NCI-H2171 (cell line): Measurements from ENCODE around the gene PLA2G5.
"Not testable (repeated sequence)": the region's sequence is repeated elsewhere in the genome, so short reads cannot be mapped to it uniquely, and the experiment has no call there.

Experiments
- DNase-seq: peaks from one replicate; lab custom pipeline; 2025; lab: John Stamatoyannopoulos, UW

PLA2G5 gene, protein sequence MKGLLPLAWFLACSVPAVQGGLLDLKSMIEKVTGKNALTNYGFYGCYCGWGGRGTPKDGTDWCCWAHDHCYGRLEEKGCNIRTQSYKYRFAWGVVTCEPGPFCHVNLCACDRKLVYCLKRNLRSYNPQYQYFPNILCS

DNA sequence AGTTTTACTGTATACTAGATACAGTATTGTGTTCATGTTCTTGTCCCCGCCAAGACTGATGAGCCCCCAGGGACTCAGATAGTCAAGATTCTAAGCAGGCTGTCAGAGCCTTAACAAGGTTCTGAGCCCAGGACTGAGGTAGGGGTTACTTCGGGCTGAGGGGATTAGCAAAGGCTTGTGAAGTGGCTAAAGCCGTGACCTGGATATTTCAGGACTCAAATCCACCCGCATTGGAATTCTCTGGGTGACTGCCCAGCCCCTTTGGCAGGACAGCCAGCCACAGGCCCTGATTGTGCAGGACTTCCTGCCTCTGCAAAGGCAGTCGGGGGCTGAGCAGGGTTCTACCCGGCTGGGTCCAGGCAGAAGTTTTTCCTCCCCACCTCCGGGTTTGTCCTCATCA lies at the start of gene PLA2G5:
PLA2G5 (plus strand) TSS at position 321 of the 400 bp plus-strand sequence. CDS start 14,637 bp downstream, outside the sequence.
- DNase-seq = no peak

DNA sequence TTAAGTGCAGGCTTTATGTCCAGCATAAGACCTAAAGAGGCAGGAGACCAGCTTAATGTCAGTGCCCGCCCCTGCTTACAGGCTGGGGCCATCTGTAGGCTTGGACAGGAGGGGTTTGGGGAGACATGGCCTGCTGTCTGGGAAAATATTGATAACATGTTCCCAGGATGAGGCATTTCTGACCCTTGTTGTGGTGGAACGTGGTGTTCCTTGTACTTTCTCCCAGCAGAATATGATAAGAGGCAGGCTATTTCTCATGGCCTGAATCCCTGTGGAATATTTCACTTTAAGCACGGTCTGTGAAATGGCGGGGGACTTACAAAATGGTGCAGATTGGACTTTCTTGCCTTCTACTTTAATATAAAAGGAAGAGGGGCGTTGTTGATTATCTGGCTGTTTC lies 41.9 kb upstream of the PLA2G5 start:
- DNase-seq = no peak

DNA sequence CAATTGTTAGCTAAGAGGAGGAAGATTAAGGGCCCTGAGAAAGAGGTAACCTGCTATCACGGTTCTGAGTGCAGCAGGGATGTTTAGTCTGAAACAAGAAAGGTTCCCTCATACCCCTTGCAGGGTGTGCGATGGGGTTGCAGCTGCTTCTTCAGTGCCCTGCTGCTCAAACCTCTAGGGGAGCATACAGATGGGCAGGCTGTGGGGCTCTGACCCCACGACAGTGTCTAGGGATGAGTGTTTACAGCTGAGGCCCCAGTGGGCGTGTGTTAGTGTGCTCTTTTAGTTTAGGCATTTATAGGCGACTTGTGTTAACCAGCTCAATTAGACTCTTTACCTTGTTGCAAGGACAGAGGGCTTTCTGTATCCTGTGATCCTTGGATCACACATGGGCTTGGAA lies 41.3 kb upstream of the PLA2G5 start:
- no peak for DNase-seq

DNA sequence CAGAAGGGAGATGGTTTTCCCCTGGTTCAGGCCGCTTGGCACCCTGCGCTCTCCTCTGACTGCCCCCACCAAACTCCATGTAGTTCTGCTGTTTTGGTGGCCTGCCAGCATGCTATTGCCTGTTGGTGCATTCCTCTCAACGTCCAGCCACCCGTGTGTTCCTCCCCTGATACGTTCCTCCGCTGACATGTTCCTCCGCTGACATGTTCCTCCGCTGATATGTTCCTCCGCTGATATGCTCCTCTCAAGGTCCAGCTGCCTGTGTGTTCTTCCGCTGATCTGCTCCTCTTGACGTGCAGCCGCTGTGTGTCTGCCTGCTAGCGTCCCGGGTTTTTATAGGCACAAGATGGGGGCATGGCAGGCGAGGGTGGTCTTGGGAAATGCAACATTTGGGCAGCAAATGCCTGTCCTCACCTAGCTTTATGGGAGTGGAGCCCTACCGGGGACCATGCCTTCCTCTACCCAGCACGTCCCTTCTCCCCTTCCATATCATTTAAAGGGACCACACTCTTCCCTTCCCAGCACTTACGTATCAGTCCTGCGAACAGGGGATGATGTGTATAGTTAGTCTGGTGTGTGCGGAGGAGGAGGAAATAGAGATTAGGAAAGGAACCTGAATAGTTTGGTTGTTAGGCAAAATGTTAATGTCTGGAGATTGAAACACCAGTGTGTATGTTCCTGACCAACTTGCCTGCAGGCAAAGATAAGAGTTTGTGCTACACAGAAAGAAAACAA lies 40.6 kb upstream of the PLA2G5 start:
- DNase-seq = no peak

DNA sequence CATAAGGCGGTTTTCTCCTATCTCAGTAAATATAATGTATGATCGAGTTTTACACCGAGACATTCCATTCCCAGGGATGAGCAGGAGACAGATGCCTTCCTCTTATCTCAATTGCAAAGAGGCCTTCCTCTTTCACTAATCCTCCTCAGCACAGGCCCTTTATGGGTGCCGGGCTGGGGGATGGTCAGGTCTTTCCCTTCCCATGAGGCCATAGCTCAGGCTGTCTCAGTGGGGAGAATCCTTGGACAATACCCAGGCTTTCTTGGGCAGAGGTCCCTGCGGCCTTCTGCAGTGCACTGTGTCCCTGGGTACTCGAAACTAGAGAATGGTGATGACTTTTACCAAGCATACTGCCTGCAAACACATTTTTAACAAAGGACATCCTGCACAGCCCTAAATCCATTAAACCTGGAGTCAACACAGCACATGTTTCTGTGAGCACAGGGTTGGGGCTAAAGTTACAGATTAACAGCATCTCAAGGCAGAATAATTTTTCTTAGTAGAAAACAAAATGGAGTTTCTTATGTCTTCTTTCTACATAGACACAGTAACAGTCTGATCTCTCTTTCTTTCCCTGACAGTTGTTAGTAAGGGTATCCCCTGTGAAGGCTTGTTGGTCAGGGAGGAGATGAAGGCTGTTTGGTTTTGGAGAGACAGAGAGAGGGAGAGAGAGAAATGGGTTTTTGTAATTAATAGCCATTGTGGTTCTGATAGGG lies 39.4 kb upstream of the PLA2G5 start:
- DNase-seq = not testable (repeated sequence)

DNA sequence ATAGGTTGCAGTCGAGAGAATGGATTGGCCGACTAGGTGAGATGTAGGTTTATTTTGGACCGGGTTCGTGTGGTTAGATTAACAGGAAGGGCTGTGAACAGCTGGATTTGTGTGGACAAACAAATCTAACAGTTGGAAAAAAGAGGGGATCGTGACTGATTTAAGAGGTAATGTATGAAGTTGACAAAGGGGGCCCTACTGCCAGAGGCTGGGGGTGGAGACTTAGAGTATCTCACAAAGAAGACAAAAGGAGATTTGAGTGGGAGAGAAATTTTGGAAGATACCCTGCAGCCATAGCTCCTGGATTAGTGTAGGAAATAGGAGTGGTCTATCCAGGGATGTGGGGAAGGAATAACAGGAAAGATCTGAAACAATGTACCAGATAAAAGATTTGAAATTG lies 38.8 kb upstream of the PLA2G5 start:
- no peak for DNase-seq

DNA sequence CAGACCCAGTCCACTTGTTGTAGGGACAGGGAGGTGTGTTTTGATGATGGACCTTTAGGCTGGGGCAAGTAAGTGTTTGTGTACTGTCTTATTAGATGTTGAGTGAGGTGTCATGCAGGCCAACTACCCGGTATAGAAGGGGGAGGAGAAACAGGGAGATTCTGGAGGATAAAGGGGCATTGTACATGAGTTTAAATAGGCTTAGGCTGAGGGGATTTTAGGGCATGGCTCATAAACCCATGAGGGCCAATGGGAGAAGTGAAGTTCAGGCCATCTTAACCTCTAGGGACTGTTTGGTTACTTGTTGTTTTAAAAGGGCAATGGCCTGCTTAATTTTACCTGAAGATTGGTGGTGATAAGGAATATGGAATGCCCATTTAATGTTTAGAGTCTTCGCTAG lies 38.2 kb upstream of the PLA2G5 start:
- no peak for DNase-seq

DNA sequence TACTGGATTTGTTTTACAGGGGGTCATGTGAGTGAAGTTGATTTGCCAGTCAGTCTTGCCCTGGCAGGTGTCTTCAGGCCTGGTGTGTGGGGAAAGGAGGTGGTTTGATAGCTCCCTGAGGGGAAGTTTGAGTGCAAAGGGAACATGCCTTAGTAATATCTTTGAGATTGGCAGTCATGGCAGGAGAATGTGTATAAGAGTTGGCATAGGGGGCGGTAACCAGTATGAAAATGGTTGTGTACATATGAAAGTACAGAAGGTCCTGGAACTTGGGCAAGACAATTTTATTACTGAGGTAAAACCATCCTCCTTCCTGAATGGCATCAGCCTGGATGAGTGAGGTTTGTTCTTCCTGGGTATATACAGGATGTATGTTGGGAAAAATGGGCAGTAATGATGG lies 37.6 kb upstream of the PLA2G5 start:
- no peak for DNase-seq

DNA sequence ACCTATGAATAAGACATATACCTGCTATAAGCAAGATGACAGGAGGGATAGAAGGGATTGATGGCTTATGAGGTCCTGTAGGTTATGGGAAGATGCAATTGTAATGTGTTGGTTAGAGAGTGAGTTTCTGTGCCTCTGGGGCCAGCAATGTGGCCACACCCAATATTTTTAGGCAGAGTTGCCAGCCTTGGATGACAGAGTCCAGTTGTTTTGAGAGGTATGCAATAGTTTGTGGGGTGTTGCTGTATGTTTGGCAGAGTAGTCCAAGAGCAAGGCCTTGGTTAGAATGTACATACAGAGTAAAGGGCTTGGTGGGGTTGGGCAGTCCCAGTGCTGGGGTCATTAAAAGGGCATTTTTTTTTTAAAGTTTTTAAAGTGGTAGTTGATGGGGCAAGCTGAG lies 36.6 kb upstream of the PLA2G5 start:
- no peak for DNase-seq

DNA sequence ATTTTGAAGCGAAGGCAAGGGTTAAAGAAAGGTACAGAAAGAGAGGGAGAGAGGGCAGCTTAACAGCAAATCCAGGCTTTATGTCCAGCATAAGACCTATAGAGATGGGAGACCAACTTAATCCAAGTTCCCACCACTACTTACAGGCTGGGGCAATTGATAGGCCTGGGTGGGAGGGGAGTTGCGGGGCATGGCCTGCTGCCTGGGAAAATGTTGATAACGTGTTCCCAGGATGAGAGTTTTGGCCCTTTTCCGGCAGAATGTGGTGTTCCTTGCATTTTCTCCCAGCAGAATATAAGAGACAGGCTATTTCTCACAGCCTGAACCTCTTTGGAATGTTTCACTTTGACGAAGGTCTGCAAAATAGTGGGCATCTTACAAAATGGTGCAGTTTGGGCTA lies 34.9 kb upstream of the PLA2G5 start:
- no peak for DNase-seq

DNA sequence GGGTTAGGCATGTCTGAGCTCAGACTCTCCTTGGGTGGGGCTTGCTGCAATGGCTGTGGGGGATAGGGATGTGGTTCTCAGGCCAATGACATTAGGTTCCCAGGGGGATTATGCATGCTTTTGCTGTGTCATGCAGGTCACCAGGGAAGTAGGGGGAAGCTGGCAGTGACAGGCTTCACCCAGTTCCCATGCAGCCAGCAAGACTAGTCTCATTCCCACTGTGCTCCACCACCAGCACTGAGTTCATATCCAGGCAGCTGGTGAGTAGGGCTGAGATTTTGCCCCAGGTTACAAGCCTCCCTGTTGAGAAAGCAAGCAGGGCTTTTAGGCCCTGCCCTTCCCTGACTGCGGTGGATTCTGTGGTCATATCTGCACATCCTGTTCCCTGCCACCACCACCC lies 32.1 kb upstream of the PLA2G5 start:
- DNase-seq = no peak

DNA sequence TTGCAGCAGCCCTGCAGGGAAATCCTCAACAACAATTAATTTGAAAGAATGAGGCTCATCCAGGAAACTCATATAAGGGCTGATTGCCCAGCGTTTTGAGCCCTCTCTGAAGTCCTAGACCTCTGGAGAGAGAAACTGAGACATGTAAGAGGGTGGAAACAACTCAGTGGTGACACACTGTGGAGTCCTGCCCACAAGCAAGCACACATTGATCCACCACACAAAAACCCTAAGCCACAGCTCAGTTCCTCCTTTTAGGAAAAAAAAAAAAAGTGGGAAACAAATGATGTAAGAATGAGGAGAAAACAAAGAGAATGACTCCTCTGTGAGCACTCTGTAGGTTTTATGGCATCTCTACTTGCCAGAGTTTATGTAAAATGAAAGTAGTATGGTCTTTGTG lies 22.9 kb upstream of the PLA2G5 start:
- no peak for DNase-seq

DNA sequence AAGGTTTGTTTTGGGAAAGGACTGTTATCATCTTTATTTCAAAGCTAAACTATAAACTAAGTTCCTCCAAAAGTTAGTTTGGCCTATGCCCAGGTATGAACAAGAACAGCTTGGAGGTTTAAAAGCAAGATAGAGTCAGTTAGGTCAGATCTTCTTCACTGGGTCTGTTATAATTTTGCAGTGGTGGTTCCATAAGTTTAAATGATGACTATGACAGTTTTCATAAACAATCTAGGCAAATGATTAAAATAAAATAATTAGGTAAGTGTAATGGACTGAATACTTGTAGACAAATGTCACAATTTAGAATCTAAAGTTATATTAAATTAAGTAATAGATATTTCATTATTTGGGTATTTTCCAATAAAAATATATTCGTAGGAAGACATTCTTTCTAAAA lies 21.4 kb upstream of the PLA2G5 start:
- DNase-seq = no peak

DNA sequence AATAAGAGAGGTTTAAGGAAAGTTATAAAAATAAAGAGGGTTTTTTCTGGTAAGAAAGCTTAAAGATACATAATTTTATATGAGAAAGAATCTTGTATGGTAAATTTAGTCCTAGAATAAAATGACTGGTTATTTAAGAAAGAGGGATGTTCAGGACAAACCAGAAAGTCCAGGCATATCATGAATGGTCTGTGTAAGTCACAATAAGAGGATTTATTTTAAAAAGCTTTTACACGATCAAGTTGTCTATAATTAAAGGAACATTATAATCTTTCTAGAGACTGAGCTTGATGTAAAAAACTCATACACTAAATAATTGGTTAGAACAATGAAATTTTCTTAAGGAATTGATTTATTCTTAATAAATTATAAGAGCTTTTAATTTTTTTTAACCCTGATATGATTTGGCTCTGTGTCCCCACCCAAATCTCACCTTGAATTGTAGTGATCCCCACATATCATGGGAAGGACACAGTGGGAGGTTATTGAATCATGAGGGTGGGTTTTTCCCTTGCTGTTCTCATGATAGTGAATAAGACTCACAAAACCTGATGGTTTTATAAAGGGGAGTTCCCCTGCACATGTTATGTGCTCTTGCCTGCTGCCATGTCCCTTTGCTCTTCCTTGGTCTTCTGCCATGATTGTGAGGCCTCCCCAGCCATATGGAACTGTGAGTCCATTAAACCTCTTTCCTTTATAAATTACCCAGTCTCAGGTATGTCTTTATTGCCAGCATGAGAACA lies 20.8 kb upstream of the PLA2G5 start:
- not testable (repeated sequence) for DNase-seq

DNA sequence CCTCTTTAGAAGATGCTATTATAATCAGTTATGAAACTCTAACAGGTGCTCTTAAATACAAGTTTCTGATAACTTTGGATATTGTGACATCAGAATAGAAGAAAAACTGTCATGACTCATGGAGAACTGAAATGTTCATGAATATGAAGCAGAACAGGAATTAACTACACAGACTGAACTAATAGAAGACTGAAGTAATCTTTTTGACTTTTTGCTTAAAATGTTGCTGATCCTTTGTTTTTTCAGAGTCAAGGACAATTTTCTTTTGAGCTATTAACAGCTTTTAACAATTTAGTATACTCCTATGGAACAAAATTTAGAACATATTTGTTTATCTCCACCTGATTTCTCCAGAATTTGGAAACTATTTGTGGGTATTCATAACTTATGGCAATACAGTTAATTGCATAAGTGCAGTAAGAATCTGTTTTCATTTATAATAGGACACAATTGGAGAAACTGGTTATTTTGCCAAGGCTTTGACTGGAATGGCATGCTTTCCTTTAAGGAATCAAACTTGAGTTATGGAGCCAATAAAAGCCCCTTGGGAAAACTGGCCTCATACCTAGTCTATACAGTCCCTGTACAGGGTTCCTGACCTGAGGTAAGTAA lies 18.7 kb upstream of the PLA2G5 start:
- DNase-seq = no peak

DNA sequence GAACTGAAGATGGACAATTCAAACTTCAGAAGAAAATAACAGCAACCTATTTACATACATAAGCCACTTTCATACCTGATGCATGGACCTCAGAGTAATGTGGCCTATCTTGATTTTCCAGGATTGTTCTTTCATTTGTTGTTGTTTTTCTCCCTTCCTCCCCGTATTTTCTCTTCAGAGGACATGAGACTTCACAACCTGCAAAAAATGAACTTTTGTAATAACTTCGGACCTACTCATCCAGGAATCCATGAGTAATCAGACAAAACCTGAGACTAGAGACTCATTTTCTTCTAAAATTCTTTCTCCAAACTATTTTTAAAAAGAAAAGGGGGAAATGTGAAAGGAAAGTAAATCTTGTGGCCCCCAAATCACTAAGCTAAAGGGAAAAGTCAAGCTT lies 17.6 kb upstream of the PLA2G5 start:
- no peak for DNase-seq

DNA sequence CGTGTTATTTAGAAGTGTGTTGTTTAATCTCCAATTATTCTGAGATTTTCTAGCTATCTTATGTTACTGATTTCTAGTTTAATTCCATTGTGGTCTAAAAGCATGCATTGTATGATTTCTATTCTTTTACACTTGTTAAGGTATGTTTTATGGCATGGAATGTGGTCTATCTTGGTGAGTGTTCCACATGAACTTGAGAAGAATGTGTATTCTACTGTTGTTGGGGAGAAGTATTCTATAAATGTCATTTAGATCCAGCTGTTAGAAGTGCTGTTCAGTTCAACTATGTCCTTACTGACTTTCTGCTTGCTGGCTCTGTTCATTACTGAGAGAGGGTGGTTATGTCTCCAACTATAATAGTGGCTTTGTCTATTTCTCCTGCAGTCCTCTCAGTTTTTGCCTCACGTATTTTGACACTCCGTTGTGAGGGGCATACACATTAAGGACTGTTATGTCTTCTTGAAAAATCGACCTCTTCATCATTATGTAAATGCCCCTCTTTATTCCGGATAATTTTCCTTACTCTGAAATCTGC lies 12.0 kb upstream of the PLA2G5 start:
- DNase-seq = no peak

DNA sequence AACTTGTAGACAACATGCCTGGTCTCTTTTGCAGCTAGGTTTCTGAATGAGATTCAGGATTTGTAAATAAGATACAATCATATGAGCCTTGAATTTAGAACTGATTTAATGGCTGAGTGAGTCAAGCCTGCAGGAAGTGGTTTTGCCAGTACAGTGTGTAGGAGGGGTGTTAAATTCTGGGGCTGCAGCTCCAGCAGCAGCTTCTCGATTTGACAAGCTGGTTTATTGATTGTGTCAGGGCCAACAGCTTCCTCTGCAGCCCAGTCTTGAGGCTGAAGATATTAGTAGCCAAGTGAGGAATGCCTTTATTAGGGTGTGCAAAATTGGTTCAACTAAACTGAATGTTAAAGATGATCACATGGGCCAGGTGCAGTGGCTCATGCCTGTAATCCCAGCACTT lies 11.5 kb upstream of the PLA2G5 start:
- DNase-seq = no peak

DNA sequence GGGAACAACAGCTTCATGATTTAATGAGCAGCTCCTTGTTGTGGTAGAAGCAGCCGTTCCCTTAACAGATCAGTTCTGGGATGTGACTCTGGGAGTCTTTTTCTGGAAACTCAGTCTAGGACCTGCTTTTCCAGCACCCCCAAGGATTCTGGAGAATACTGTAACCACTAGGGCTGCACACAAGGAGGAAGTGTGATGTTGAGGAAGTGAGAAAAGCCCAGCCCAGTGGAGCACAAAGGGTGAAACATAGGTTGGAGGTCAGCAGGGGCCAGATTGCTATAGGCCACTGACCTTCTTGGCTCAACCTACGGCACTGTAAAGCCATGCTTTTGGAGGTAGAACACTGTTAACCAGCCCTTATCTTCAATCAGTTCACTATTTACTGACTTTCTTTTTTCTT lies 10.1 kb upstream of the PLA2G5 start:
- no peak for DNase-seq

DNA sequence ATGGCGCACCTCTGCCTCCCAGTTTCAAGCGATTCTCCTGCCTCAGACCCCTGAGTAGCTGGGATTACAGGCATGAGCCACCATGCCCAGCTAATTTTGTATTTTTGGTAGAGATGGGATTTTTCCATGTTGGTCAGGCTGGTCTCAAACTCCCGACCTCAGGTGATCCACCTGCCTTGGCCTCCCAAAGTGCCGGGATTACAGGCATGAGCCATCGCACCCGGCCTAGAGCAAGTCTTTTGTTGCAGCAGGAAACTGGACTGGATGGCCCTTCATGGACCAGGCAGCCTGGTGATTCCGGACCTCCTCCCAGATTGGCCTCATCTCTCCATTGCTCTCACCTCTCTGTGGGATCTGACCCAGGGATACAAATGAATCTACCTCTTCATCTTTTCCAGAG lies 9.2 kb upstream of the PLA2G5 start:
- DNase-seq = not testable (repeated sequence)

DNA sequence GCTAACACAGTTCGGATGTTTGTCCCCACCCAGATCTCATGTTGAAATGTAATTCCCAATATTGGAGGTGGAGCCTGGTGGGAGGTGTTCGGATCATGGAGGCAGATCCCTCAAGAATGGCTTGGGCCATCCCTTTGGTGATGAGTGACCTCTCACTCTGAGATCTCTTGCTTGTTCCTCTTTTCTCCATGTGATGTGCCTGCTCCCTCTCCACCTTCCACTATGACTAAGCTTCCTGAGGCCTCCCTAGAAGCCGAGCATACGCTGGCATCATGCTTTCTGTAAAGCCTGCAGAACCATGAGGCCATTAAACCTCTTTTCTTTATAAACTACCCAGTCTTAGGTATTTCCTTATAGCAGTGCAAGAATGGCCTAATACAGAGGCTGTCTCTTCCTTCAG lies 8.1 kb upstream of the PLA2G5 start:
- no peak for DNase-seq

DNA sequence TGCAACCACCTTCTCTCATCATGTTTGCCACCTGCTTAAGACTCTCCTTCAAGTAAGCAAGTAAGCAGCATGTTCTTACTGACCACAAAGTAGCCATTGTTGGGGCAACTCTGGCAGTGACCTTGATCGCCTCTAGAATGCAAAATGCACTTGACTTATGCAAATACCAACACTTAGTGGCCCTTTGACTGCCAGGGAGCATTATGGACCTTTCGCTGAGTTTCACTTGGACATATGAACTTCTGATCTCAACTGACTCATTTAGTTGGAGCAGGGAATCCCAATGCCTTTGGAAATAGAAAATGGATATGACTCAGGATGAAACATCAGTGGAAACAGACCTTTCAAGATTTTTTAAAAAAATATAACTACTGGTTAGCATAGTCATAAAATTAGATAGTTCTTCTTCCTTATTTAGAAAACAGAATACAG lies 6.1 kb upstream of the PLA2G5 start:
- DNase-seq = no peak
